ENCODE results near the gene STK11. TPM values are rescaled to one million over a fixed set of nuclear protein-coding genes. Genes with fewer than 3 reads are reported as not detected.

Gene STK11
- total and polyA plus RNA-seq, 2 experiments from 2014 or later = 19.4 to 96.5 TPM

GRCh38 chr19:1169411-1169791 is 36.2 kb upstream of the STK11 start:
- peaks cover 63% of the 10 kb centered on the region for H3K79me2 ChIP-seq (replicated peaks; ENCODE audit: insufficient read depth)
- peaks cover 25% of the 10 kb centered on the region for H3K4me1 Mint-ChIP-seq
- peaks cover 22% of the 10 kb centered on the region for H3K27me3 Mint-ChIP-seq (ENCODE audit: insufficient read depth, low read depth, poor library complexity)
- no peak overlapping the region for H2AFZ ChIP-seq
- no peak overlapping the region for H3K4me3 ChIP-seq
- ATAC-seq = no peak
- peaks cover 8% of the 10 kb centered on the region; the same call in 2 of the 3 replicates for H3K36me3 Mint-ChIP-seq (ENCODE audit: low read depth)
- no peaks in the 10 kb centered on the region for H3K9me2 ChIP-seq (ENCODE audit: insufficient read depth)
- no peak overlapping the region; the same call in 2 of the 3 replicates for H3K4me3 Mint-ChIP-seq
- no peaks in the 10 kb centered on the region for H3K36me3 ChIP-seq (ENCODE audit: insufficient read depth)
- H3K9me3 Mint-ChIP-seq = no peaks in the 10 kb centered on the region; the same call in 2 of the 3 replicates
- H3K4me1 ChIP-seq (ENCODE audit: insufficient read depth) = no peaks in the 10 kb centered on the region; the same call in 1 of the 2 replicates
- TF ChIP-seq POLR2AphosphoS5 (IDR thresholded peaks at IDR 0.05; ENCODE audit: low read depth) (no peak), CREB1 (CRISPR knock-in tag; IDR thresholded peaks at IDR 0.05; ENCODE audit: low read depth) (no peak), ZNF331 (CRISPR knock-in tag; IDR thresholded peaks at IDR 0.05; ENCODE audit: low read depth) (no peak), NANOG (IDR thresholded peaks at IDR 0.05; ENCODE audit: borderline replicate concordance) (no peak), STAT1 (IDR thresholded peaks at IDR 0.05; ENCODE audit: unreplicated experiment) (no peak), ETS1 (IDR thresholded peaks at IDR 0.05) (no peak), EZH2 (IDR thresholded peaks at IDR 0.05; ENCODE audit: low read depth, unreplicated experiment) (no peak), EZH2phosphoT487 (IDR thresholded peaks at IDR 0.05; ENCODE audit: unreplicated experiment) (no peak), ZNF114 (CRISPR knock-in tag; IDR thresholded peaks at IDR 0.05) (no peak), REST (IDR thresholded peaks at IDR 0.05; ENCODE audit: unreplicated experiment) (no peak), JUNB (IDR thresholded peaks at IDR 0.05; ENCODE audit: unreplicated experiment) (no peak), ZNF462 (CRISPR knock-in tag; IDR thresholded peaks at IDR 0.05) (no peak)
- TF ChIP-seq, protein P1, sequence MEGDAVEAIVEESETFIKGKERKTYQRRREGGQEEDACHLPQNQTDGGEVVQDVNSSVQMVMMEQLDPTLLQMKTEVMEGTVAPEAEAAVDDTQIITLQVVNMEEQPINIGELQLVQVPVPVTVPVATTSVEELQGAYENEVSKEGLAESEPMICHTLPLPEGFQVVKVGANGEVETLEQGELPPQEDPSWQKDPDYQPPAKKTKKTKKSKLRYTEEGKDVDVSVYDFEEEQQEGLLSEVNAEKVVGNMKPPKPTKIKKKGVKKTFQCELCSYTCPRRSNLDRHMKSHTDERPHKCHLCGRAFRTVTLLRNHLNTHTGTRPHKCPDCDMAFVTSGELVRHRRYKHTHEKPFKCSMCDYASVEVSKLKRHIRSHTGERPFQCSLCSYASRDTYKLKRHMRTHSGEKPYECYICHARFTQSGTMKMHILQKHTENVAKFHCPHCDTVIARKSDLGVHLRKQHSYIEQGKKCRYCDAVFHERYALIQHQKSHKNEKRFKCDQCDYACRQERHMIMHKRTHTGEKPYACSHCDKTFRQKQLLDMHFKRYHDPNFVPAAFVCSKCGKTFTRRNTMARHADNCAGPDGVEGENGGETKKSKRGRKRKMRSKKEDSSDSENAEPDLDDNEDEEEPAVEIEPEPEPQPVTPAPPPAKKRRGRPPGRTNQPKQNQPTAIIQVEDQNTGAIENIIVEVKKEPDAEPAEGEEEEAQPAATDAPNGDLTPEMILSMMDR (conservative IDR thresholded peaks at IDR 0.05; ENCODE audit: low read depth in 2 of 2) = no peak
- no peak overlapping the region for H3K4me2 ChIP-seq
- peak overlapping the region; percentile 50; the same call in 1 of the 2 replicates for H3K27ac ChIP-seq (ENCODE audit: low read depth)
- H3K27ac Mint-ChIP-seq = peak overlapping the region; percentile 96
- H3K27me3 ChIP-seq (ENCODE audit: insufficient read depth) = no peaks in the 10 kb centered on the region
- H4K20me1 ChIP-seq (replicated peaks; ENCODE audit: insufficient read depth) = peaks cover 5% of the 10 kb centered on the region; the same call in 1 of the 2 replicates
- H3F3A ChIP-seq (replicated peaks; ENCODE audit: low read depth) = peaks cover 24% of the 10 kb centered on the region; the same call in 1 of the 2 replicates
- no peak for DNase-seq (ENCODE audit: low spot score)

Measured in GM23338 (cell line).